Cerebellar cortex (tissue), 1 donor: Measurements from ENCODE around the gene MACROD2.

Source experiments
- DNase-seq: peaks from one replicate; pipeline ENCODE4 v3.0.0-alpha.2; 2015; ENCODE audit warnings: low spot score

Gene MACROD2

GRCh38 chr20:14815340-14815739 lies 820.0 kb downstream of the MACROD2 start:
- no peak for DNase-seq

- DNase-seq: no peak
Measured at GRCh38 chr20:14816471-14816870, 821.2 kb downstream of the MACROD2 start.

GRCh38 chr20:14817101-14817500 lies 821.8 kb downstream of the MACROD2 start:
- no peak for DNase-seq

GRCh38 chr20:14820771-14821170 lies 825.5 kb downstream of the MACROD2 start:
- DNase-seq: no peak

- no peak for DNase-seq
Measured at GRCh38 chr20:14821251-14821650, 825.9 kb downstream of the MACROD2 start.

DNA sequence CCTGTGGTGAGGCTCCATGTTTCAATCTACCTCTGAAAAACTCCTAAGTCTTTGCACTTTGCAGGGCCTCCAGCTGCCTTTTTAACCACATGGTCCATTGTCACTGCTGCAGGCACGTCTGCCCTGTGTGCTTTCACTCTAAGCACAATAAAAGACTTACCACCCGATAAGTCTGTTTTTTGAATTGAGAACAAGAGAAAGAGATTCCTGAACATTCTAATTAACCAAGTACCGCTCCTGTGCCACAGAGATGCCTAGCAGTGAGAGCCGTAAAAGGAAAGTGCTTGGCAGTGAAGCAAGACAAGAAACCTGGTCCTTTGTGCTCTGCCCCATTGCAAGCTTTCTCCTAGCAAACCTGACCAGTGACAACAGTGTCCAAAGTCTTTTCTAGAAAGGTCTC lies 829.7 kb downstream of the MACROD2 start:
- peak; percentile 55 for DNase-seq

GRCh38 chr20:14826543-14827313 lies 831.4 kb downstream of the MACROD2 start:
- DNase-seq: no peak

- DNase-seq: no peak
Measured at GRCh38 chr20:14828459-14828858, 833.1 kb downstream of the MACROD2 start.

DNA sequence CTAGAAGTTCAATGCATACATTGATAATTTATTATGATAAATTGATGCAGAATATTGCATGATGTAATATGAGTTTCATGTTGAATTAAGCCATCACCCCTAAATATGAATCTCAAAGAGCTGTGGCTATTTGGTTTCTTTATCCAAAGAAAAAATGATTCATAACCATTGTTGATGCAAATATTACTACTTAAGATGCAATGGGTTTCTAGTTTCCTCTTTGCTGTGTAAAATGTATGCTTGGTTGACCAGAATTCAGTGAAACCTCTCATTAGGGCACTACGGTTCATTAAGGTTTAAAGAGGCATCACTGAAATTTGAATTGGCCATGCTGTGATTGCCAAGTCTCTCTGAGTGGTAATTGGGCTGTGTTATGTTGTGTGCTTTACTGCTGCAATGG lies 834.6 kb downstream of the MACROD2 start:
- DNase-seq: no peak

DNA sequence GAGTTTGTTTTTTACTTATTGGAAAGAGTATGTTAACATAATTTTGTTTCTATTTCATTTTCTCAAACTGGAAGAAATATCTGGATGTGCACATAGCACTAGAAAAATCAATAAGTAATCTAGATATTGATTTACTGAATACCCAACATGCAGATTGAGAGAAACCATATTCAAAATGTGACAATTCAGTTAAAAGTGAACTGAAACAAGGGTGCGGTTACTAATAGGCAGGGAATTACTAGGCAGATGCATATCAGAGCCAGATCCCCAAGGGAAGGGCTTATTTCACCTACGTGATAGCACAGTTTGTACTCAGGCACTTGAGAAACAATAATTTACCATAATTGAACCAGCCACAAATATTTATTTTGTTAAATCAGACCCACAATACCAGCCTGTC lies 835.1 kb downstream of the MACROD2 start:
- DNase-seq: no peak

GRCh38 chr20:14830899-14831298 lies 835.6 kb downstream of the MACROD2 start:
- no peak for DNase-seq

DNA sequence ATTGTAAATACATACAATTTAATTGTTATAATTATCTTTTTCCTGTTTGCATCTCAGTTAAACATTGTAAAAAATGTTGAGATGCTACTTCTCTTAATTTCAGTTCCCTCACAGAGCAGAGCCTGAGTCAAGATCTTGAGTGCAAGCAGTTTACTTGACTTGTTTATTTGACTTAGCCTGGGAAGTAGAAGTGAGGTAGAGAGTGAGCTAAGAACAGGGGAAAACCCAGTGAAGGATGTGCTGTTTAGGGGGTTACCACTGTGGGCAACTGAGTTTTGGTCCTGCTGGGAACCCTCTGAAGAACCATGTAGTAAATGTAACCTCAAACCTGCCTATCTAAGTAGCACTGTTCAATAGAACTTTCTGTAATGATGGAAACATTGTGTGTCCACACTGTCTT lies 837.3 kb downstream of the MACROD2 start:
- no peak for DNase-seq

DNA sequence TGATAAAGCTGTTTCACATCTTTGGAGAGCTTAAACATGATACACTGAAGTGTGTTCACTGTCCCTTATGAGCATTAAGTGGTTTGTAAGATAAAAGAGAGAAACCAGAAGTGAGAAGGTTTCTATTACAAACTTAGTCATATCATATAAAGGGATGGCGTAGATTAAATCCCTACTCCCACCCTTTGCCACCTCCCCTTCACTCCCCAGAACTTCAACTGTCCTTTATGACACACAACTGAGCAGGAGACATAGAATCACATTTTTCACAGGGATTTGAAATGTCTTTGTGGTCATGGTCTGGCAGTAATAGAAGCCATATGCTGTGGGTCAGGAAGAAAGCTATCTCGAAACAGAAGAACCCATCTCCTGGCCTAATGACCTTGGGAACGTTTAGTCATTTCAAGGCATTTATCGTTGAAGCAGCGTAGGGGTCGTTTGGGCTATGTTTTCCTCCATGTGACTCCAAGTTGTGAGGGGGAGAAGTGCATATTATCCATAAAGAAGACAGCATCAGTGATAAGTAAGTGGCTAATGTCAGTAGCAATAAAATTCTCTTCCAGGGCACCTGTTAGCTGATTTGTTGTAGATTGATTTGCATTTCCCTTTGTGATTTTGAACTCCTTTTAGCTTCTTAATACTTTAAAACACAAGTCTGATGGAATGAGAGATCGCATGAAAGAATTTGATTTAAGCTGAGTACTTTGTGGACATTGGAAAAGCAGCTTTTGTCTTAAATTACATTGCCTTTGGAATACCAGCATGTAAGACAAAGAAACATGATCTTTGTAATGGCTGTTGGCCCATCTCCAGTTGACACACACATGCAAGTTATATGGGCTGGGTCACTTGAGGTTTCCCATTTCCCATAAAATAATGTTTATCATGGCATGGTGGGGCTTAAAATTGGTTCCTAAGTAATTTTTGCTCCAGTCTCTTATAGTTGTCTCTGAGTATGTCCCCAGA lies 843.6 kb downstream of the MACROD2 start:
- DNase-seq: no peak

GRCh38 chr20:14845199-14846160 lies 850.2 kb downstream of the MACROD2 start:
- no peak for DNase-seq

DNA sequence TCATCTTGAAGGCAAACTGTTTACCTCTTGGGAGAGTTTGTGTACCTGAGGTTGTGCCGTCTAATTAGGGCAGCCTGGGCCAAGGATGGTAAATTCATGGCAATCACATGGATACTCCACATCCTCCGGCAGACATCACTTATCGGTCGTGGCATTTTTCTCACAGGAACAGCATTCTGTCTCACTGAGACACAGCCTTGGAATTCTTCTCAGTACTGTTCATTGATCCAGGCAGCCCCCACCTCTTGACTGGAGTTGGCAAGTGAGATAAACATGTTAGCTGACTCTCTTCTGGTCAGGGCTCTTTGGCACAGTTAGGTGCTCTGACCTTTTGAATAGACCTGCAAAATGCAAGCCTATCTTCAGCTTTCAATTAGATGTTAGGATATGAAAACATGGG lies 853.5 kb downstream of the MACROD2 start:
- DNase-seq: no peak

DNA sequence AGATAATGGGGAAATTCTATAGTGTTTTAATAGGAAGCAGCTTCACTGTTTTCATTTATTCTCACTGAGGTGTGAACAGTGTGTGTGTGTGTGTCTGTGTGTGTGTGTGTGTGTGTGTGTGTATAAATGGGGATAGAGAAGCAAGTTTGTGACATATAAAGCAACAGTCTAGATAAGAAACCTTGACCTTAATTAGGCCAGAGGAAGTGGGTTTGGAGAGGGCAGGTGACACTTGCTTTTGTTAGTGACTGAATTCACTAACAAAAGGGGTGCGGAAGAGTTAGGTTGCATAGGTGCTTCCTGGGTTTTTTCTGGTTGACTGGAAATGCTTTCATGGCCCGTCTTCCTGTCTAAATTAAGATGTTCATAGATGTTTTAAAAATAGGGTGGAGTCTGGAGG lies 857.8 kb downstream of the MACROD2 start:
- no peak for DNase-seq

DNA sequence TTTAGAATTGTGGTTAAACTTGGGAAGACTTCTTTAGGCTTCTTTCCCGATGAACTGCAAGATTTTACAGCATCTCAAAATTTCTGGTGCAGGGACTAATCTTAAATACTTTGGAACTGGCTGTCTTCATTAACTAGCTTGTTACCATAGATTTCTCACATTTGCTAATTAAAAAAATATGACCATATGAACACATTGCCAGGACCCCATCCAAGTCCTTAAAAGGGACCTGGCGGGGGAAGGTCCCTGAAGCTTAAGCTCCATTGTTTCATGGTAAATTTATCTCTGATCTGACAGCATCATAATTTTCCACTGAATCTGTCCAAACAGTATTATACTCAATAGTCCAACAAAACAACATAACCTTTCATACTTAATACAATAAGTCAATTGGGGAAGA lies 859.9 kb downstream of the MACROD2 start:
- DNase-seq: no peak

- no peak for DNase-seq
Measured at GRCh38 chr20:14859627-14860026, 864.3 kb downstream of the MACROD2 start.

DNA sequence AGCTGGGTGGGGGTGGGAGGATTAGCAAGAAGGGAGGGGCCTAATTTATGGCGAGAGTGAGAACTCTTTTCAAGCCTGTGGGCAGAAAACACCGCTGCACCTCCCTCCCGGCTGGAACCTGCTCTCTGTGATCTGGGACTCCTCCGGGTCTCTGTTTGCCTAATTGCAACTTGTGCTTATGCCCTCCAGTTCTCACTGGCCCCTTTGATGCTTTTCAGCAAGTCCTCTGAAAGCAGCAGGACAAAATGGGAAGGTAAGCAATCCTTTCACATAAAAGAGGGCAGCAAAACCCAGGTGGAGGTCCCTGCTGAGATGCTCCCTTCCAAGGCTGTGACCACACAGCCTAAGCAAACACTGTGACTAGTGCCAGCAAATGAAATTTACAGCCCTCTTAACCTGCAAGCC lies 865.1 kb downstream of the MACROD2 start:
- peak; percentile 89 for DNase-seq

DNA sequence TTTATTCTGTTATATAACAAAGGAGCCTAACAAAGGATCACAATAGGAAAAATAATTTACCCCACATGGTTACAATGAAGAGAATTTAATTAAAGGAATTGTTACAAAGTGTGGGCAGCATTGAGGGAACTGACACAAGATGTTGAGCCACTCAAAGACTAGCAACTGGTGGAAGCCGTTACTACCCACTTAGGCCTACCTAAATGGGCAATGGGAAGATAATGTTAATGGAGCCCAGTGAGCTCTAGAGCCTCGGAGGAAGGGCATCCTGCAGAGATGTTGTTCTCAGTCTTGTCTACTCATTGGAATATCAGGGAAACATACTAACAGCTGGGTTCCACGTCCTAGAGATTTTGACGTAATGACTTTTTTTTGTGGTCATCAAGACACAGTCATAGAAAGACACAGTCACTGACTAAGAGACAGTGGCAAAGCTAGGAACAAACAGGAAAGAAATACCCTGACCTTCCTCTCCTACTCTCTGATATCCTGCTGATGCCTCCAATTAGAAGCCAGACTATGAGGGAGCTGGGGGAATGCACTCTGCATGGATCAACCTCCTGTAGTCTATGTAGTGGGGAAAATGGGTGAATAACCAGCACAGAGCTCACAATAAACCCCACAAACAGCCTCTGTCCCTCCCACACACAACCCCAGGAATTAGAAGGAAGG lies 865.8 kb downstream of the MACROD2 start:
- no peak for DNase-seq

GRCh38 chr20:14865169-14865568 lies 869.9 kb downstream of the MACROD2 start:
- no peak for DNase-seq
